Aorta (tissue), 5 donors: ENCODE data around the gene ERMP1. TPM values are rescaled to one million over a fixed set of nuclear protein-coding genes. Genes with fewer than 3 reads are reported as not detected.

ENCODE experiments used
- ATAC-seq: fragments of 200-7000 bp; cut with Tn5 transposase; one replicate; pipeline ENCODE4 v1.9.1; 2022; ENCODE audit warnings: moderate library complexity; ENCODE audit not compliant: low FRiP score
- DNase-seq, 2 donors: peaks; one replicate each; pipeline ENCODE4 v3.0.0-alpha.2; 2020
- H3K27ac ChIP-seq, 2 donors: one replicate each; pipeline ENCODE4 v1.5.1; 2013; ENCODE audit warnings: low read length in 2 of 2, mild to moderate bottlenecking in 2 of 2, moderate library complexity in 2 of 2, control low read depth in 1 of 2, inconsistent platforms in 1 of 2, low read depth in 1 of 2
- H3K27me3 ChIP-seq, 2 donors: one replicate each; pipeline ENCODE4 v1.6.1; 2013; ENCODE audit warnings: control low read depth in 1 of 2, low read length in 1 of 2, mild to moderate bottlenecking in 1 of 2, moderate library complexity in 1 of 2; ENCODE audit not compliant: insufficient read depth in 2 of 2, control insufficient read depth in 1 of 2
- H3K36me3 ChIP-seq, 2 donors: one replicate each; pipeline ENCODE4 v1.6.1; 2013; ENCODE audit warnings: control low read depth in 1 of 2, low read length in 1 of 2, mild to moderate bottlenecking in 1 of 2; ENCODE audit not compliant: insufficient read depth in 2 of 2, control insufficient read depth in 1 of 2
- H3K4me1 ChIP-seq, 2 donors: one replicate each; pipeline ENCODE4 v1.6.1; 2013; ENCODE audit warnings: low read length in 2 of 2, control low read depth in 1 of 2, mild to moderate bottlenecking in 1 of 2, moderate library complexity in 1 of 2; ENCODE audit not compliant: insufficient read depth in 2 of 2, control insufficient read depth in 1 of 2
- H3K4me3 ChIP-seq, 2 donors: one replicate each; pipeline ENCODE4 v1.5.1; 2013; ENCODE audit warnings: low read length in 2 of 2, control low read depth in 1 of 2, mild to moderate bottlenecking in 1 of 2
- H3K9me3 ChIP-seq: one replicate; pipeline ENCODE4 v1.6.1; 2013; ENCODE audit warnings: mild to moderate bottlenecking, low read length; ENCODE audit not compliant: control insufficient read depth
- WGBS, 2 donors: extraction: QIAGEN DNeasy Blood & Tissue Kit; methylation state at CpG; one replicate each; pipeline ENCODE4 v1.1.7; 2013; 5-methylcytosine and 5-hydroxymethylcytosine counted together
- intact Hi-C, 2 donors: fragments of 100-400 bp; cut with DNase I; formaldehyde crosslinking; loops; one replicate each; pipeline versions ENCODE4 v1.14.2 to v1.15.0; 2022
- polyA plus RNA-seq, 2 donors: library from polyadenylated mRNA; stranded (reverse); fragments of 200-250 nt; gene quantifications; one replicate each; pipeline ENCODE4 v1.2.3, GENCODE V29; 2013
- total RNA-seq, 2 donors: library from RNA; stranded (reverse); fragmentation: NEBNext Ultra II Directional; extraction: Animal tissue kit (Norgen Biotek cat#: 25700); gene quantifications; one replicate each; pipeline ENCODE4 v1.2.1, GENCODE V29; 2021
- donor health status: healthy with polysubstance abuse.
- donor health status: Bipolar disorder and iron deficiency.
- donor health status: DM: no; HTN: no; CAD: no.
- donor health status: DM: no; HTN: no; CAD: no.
- donor health status: DM: yes; HTN: yes; CAD: no.

Gene ERMP1
- total and polyA plus RNA-seq, 4 donors: 2.5 to 11.2 (median 5.5) TPM

GRCh38 chr9:5838884-5839571 lies 6.1 kb upstream of the ERMP1 start:
- DNase-seq: no peak
- Histone ChIP-seq H3K36me3 (no peaks in the 10 kb centered on the region), H3K9me3 (no peaks in the 10 kb centered on the region), H3K27ac (no peak overlapping the region), H3K4me3 (no peak overlapping the region), H3K4me1 (no peaks in the 10 kb centered on the region), H3K27me3 (no peaks in the 10 kb centered on the region)
- WGBS, 2 donors: 57 to 62% methylated on average over 2 of the region's 2 CpGs
- no peak for ATAC-seq
- intact Hi-C loops: no loop called here

GRCh38 chr9:5835808-5836207 lies 2.9 kb upstream of the ERMP1 start:
- ATAC-seq (no peak), DNase-seq (no peak)
- intact Hi-C loops: no loop called here
- WGBS, 2 donors: 96 to 100% methylated on average over 1 of the region's 1 CpG
- no peak overlapping the region for H3K4me3 ChIP-seq
- no peaks in the 10 kb centered on the region for H3K9me3 ChIP-seq
- H3K36me3 ChIP-seq: no peaks in the 10 kb centered on the region
- no peak overlapping the region for H3K27ac ChIP-seq
- H3K27me3 ChIP-seq: no peaks in the 10 kb centered on the region
- H3K4me1 ChIP-seq: peaks cover 0 to under 1% of the 10 kb centered on the region in 2 donors

GRCh38 chr9:5834214-5834613 lies 1.3 kb upstream of the ERMP1 start:
- DNase-seq (no peak), ATAC-seq (no peak)
- H3K4me3 ChIP-seq: no peak overlapping the region
- no peak overlapping the region for H3K27ac ChIP-seq
- 85 to 89% methylated on average over 1 of the region's 1 CpG for WGBS, 2 donors
- peaks cover 0 to 2% of the 10 kb centered on the region in 2 donors for H3K4me1 ChIP-seq
- H3K36me3 ChIP-seq: no peaks in the 10 kb centered on the region
- intact Hi-C loops: loop anchor here in 1 of 2 donors (5.0 kb wide), 1 partner anchor 173 kb away; a partner anchor contains a TSS
- H3K27me3 ChIP-seq: no peaks in the 10 kb centered on the region
- H3K9me3 ChIP-seq: no peaks in the 10 kb centered on the region

GRCh38 chr9:5832071-5832537 lies 813 bp downstream of the ERMP1 start:
- 11 to 13% methylated on average over 9 of the region's 9 CpGs for WGBS, 2 donors
- Histone ChIP-seq H3K27ac (no peak overlapping the region), H3K9me3 (no peaks in the 10 kb centered on the region), H3K4me1 (peaks cover 0 to 2% of the 10 kb centered on the region in 2 donors), H3K36me3 (no peaks in the 10 kb centered on the region), H3K27me3 (no peaks in the 10 kb centered on the region), H3K4me3 (peak overlapping the region; percentile 5 to 73)
- ATAC-seq (no peak), DNase-seq (no peak)
- intact Hi-C loops: loop anchor here in 1 of 2 donors (5.0 kb wide), 1 partner anchor 175 kb away; a partner anchor contains a TSS

GRCh38 chr9:5825895-5826622 lies 6.9 kb downstream of the ERMP1 start:
- Histone ChIP-seq H3K4me1 (peaks cover 0 to 2% of the 10 kb centered on the region in 2 donors), H3K4me3 (no peak overlapping the region), H3K36me3 (no peaks in the 10 kb centered on the region), H3K27ac (no peak overlapping the region), H3K9me3 (no peaks in the 10 kb centered on the region), H3K27me3 (no peaks in the 10 kb centered on the region)
- intact Hi-C loops: no loop called here
- DNase-seq (no peak), ATAC-seq (no peak)
- 54 to 72% methylated on average over 2 of the region's 2 CpGs for WGBS, 2 donors

GRCh38 chr9:5825223-5825622 lies 7.7 kb downstream of the ERMP1 start:
- Histone ChIP-seq H3K4me1 (no peaks in the 10 kb centered on the region), H3K4me3 (no peak overlapping the region), H3K9me3 (no peaks in the 10 kb centered on the region), H3K36me3 (no peaks in the 10 kb centered on the region), H3K27me3 (no peaks in the 10 kb centered on the region), H3K27ac (no peak overlapping the region)
- intact Hi-C loops: no loop called here
- DNase-seq (no peak), ATAC-seq (no peak)
- 89 to 100% methylated on average over 1 of the region's 1 CpG for WGBS, 2 donors

- H3K27me3 ChIP-seq: no peaks in the 10 kb centered on the region
- H3K36me3 ChIP-seq: peaks cover 0 to 1% of the 10 kb centered on the region in 2 donors
- intact Hi-C loops: no loop called here
- no peaks in the 10 kb centered on the region for H3K9me3 ChIP-seq
- 88 to 91% methylated on average over 1 of the region's 1 CpG for WGBS, 2 donors
- DNase-seq (no peak), ATAC-seq (no peak)
- no peaks in the 10 kb centered on the region for H3K4me1 ChIP-seq
- no peak overlapping the region for H3K27ac ChIP-seq
- H3K4me3 ChIP-seq: no peak overlapping the region
Observed at GRCh38 chr9:5820425-5820824, 12.5 kb downstream of the ERMP1 start.

GRCh38 chr9:5819174-5819573 lies 13.7 kb downstream of the ERMP1 start:
- Histone ChIP-seq H3K27me3 (no peaks in the 10 kb centered on the region), H3K4me1 (no peaks in the 10 kb centered on the region), H3K4me3 (no peak overlapping the region), H3K36me3 (peaks cover 0 to 1% of the 10 kb centered on the region in 2 donors), H3K27ac (no peak overlapping the region), H3K9me3 (no peaks in the 10 kb centered on the region)
- intact Hi-C loops: no loop called here
- WGBS, 2 donors: 95% methylated on average over 6 of the region's 6 CpGs
- ATAC-seq: no peak
- DNase-seq: no peak
